GM04504 (cell line): ENCODE measurements around the gene SMIM41.

Experiments
- DNase-seq: peaks from one replicate; pipeline ENCODE4 v3.0.0-alpha.2; 2012; ENCODE audit warnings: low read depth

The SMIM41 gene

DNA sequence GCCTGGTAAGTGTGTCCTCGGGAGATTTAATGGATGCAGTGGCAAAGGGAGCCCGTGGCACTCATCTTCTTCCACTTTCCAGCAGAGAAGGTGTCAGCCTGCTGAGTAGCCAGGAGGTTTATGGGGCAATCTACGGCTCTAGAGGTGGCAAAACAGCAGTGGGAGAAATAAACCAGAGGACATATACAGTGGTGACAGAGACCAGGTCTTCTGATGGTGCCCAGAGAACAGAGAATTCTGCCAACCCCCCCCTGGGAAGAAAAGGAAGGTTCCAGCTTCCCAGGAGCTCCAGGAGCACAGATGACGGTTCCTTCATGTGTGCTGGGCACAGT lies 43.0 kb downstream of the SMIM41 start:
- no peak for DNase-seq

DNA sequence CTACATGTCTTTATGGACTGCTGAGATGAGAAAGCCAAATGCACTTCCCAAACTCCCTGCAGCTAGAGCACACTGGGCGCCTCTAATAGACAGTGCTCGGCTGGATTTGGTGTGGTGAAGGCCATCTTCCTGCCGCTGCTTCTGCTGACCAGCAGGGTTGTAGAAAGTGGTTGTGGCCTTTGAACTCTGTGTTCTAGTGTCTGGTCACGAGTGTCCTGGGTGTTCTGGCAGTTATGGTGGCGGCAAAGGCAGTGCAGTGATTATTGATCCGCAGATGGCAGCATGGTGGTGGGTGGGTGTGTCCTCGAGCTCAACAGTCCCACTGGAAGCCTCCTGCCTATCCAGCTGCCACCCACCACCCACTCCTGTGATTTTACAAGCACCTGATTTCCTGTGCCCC lies 43.4 kb downstream of the SMIM41 start:
- DNase-seq, result no peak

DNA sequence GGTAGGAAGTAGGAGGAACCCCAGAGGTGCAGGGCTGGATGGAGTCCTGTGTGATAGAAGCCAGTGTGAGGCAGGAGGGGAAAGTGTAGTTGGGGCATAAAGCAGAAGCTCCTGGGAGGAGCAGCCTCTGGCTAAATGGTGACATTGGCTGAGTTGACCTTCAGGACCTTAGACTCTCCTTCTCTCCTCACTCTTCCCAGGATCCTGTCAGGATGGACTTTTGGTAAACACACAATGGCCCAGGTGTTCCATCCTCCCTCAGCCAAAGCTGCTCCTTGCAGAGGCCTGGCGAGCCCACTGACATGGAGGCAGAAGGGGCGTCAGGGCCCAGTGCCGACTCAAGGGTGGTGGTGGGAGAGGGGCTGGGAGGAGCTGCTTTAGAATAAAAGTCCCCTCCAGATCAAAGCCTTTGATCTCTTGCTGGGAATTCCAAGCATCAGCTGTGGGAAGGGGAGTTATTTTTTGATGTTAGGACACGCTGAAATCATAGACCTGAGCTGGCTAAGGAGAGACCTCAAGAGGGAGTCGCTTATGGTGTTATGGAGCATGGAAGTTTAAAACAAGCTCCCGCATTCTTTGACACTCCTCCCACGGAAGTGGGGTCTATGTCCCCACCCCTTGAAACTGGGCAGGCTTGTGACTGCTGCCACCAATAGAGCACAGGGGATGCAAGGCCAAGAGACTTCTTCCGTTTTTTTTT lies 44.1 kb downstream of the SMIM41 start:
- DNase-seq, result no peak

GRCh38 chr12:52125476-52125900 lies 46.0 kb downstream of the SMIM41 start:
- DNase-seq, result no peak

DNA sequence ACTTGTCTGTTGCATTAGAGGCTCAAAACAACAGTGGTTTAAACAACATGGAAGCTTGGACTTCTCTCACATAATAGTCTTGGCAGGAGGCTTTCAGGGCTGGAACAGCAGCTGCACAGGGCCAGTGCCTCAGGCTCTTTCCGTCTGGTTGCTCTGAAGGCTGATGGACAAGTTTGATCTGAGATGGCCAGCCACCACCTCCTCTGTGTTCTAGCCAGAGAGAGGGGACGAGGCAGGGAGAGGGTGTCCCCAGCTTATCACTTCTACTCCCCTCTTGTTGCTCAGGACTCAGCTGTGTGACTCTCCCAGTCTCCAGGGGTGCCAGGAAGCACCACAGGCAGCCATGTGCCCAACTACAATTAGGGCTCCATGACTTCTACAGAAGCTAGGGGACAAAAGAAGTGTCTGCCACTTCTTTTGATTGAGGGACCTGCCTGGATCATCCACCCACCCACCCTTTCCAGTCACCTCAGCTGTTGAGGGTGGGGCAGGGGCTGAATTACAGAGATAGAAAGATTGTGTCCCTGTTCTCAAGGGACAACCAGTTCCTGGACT lies 46.6 kb downstream of the SMIM41 start:
- no peak for DNase-seq

GRCh38 chr12:52126605-52127578 lies 47.4 kb downstream of the SMIM41 start:
- no peak for DNase-seq

DNA sequence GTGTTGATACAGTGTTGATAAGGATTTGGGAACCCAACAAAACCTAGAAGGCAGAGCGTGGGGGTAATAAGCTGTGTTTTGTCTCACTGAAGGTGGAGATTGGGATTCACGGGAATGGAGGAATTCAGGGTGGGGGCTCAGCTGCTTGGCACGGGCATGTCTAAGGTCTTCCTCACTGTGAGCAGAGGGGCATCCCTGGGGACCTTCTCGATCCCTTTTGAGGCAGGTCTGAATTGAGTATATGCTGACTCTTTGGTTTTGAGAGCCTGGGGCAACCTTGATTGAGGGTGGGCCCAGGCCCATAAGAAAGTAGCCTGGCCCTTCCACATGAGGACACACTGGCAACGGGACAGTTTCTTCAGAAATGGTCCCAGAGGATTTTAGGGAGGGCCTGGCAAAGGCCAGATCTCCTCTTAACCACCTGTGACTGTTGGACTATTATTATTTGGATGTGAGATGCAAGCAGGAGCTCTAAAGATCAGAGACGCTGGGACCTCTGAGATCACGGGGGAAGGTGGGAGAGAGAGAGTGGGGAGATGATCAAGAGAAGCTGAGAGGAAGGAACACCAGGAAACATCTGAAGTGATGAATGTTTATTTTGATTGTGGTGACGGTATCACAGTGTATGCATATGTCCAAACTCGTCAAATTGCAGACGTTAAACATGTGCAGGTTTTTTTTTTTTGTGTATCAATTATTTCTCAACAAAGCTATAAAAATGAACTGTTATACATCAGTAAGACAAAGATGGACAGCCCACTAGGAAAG lies 48.4 kb downstream of the SMIM41 start:
- DNase-seq, result no peak

DNA sequence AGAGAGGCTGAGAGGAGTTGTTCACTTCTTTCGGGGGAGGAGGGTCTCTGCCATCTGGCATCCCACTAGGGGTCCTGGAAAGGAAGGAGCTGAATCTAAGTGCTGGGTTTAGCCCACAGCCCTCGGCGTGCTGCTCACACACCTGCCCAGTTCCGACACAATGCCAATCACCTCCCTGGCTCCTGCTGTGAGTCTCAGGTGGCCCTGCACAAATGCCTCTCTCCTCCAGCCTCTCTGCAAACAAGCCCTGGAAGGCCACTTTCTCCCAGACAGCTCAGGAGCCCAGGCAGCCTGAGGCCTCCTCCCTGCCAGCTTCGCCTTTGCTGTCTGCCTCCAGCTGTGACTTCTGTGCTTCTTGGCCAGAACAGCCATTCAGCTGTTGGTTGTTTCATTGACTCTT lies 51.2 kb downstream of the SMIM41 start:
- DNase-seq, result no peak

GRCh38 chr12:52132754-52133161 lies 53.3 kb downstream of the SMIM41 start:
- DNase-seq, result no peak

- no peak for DNase-seq
Measured at GRCh38 chr12:52137746-52138145, 58.2 kb downstream of the SMIM41 start.

DNA sequence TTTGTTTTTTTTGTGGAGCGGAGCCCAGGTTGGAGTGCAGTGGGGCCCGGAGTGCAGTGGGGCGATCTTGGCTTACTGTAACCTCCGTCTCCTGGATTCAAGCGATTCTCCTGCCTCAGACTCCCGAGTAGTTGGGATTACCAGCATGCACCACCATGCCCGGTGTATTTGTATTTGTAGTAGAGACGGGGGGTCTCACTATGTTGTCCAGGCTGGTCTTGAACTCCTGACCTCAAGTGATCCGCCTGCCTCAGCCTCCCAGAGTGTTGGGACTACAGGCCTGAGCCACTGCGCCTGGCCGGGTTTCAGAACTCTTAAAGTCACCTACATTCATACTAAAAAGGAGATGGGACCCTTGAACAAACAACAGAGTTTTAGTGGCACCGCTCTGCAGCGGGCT lies 59.6 kb downstream of the SMIM41 start:
- no peak for DNase-seq

DNA sequence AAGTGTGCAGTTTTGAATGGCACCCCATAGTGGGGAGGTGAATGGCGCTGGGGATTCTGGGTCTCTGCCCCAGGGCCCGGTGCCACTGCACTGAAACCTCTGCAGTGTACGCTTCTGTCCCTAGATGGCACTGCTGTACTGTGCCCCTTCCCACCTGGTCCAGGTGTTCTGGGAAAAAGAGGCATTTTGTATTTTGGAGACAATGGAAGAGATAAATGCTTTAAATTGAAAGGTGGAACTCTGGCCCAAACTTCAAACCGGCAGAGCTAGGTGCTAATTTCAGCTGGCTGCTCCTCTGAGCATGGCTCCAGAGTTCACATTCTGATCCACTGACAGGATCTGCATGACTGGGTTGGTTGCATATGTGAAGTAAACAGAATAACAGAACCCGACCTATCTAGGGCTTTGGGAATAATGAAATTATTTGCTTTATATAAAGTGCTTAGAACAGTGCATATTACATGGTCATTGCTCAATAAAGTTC lies 60.1 kb downstream of the SMIM41 start:
- no peak for DNase-seq

GRCh38 chr12:52141306-52141705 lies 61.8 kb downstream of the SMIM41 start:
- DNase-seq, result no peak

DNA sequence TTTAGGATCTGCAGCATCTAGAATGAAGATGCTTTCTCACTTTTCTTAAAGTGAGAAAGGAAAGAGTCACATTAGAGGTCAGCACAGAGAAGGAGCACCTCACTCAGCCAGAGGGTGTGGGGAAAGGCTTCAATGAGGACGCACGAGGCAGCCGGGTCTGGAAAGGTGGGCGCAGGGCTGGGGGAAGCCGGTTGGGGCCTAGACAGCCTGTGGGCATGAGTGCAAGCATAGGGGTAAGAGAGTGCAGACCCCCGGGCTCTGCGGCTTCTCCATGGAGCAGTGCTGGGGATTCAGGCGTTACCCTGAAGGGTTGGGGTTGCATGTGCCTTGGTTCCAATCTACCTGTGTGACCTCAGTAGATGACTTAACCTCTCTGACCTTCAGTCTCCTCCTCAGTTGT lies 62.4 kb downstream of the SMIM41 start:
- DNase-seq, result no peak

DNA sequence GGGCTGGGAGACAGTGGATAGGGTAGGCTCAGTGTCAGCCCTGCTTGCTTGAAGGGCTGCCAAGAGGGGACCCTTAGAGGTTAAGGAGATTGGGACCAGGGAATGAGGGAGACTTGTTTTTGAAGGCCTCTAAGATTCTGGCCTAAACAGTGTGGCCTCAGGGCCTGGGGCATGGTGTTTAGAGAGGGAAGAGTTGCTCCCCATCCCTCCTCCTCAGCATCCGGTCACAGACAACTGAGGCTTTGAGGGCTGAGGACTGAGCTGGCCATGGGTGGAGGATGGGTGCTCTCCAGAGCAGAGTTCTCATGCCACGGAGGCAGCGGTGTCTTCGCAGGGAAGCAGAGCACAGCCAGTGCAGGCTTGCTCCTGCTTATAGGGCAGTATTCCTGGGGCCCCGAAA lies 62.9 kb downstream of the SMIM41 start:
- DNase-seq, result no peak

GRCh38 chr12:52144512-52145227 lies 65.2 kb downstream of the SMIM41 start:
- DNase-seq, result no peak

DNA sequence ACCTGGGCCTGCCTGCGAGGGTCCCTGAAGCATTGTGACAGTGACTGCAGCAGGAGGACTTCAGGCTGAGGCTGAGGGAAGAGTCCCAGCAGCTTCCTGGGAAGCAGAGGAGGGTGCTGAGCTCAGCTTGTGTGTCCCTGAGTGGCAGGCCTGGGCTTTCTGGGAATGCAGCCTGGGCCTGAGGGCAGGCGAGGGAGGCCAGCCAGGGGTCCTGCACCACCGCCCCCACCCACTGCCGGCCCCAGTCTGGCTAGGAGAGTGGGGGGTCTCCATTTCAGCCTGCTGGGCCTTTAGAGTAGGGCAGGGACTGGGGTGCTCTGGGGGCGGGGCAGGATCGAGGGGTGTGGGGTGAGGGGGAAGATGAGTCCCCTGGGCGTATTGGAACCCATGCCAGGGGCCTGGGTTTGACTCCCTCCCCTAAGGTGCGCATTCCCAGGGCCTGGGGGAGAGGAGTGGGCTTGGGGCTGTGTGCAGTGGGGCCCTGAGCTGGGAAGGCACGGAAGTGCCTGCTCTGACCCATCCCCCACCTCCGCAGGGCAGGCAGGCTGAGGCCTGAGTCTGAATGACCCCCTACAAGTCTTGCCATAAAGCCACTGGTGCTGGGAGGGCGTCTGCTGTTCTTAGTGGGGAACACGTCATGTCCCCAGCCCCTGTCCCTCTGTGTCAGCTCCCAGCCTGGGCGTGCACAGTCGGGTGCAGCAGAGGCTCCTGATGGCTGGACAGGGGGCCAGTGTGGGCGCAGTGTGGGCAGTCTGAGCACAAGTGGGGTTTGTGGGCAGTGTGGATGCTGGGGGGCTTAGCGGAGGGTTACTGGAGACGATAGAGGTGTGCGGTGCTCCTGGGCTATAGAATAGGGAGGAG lies 66.0 kb downstream of the SMIM41 start:
- DNase-seq, result no peak

DNA sequence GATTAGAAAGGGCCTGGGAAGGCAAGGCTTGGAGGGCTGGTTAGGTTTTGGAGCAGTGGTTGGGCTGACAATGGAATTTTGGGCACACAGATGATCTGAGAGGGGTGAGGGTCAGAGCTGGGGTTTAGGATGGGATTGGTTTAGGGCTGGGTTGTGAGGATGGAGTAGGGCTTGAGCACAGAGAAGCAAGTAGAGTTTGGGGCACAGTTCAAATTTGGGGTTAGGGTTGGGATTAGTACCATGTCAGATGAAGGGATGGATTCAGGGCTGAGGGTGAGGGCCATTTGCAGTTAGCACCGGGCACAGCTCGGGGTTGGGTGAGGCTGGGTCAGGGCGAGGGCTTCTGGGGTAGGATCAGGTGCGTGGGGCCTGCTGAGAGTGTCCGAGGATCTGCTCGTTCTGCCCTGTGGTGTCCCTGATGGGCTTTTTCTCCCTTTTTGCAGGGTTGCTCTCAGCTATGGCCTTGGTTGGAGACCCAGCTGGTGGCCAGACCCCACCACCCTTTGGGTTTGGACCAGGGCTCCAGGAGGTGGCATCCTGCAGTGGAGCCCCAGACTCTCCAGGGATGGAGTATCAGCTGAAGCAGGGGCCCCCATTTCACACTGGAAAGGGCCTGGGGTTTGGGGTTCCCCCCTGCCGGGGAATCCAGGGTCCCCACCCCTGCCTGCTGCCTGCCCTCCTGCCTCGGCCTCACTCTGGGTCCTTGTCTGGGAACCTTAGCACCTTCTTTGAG lies 66.8 kb downstream of the SMIM41 start:
- no peak for DNase-seq

GRCh38 chr12:52146822-52147366 lies 67.4 kb downstream of the SMIM41 start:
- no peak for DNase-seq
